Adipose tissue (tissue), 3 donors: Measurements from ENCODE around the gene IVNS1ABP. TPM values are rescaled to one million over a fixed set of nuclear protein-coding genes. Genes with fewer than 3 reads are reported as not detected.

Experiments used
- H3K27ac ChIP-seq: one replicate; pipeline ENCODE4 v1.5.1; 2013; ENCODE audit warnings: low read depth, low read length
- WGBS, 3 donors: extraction: QIAGEN DNeasy Blood & Tissue Kit; methylation state at CpG; one replicate each; pipeline ENCODE4 v1.1.7; 2013; 5-methylcytosine and 5-hydroxymethylcytosine counted together
- polyA plus RNA-seq, 3 donors: library from polyadenylated mRNA; stranded (reverse); fragments of 200-250 nt; gene quantifications; one replicate each; pipeline ENCODE4 v1.2.3, GENCODE V29; 2013
- donor health status: healthy with polysubstance abuse.
- donor health status: Bipolar disorder and iron deficiency.
- donor health status: healthy.

Gene IVNS1ABP
- polyA plus RNA-seq, 3 donors, result 24.3 to 41.6 (median 38.5) TPM

GRCh38 chr1:185309566-185309965 is 7.5 kb downstream of the IVNS1ABP start:
- no peak overlapping the region for H3K27ac ChIP-seq
- 13 to 24% (median 18%) methylated on average over 2 of the region's 2 CpGs for WGBS, 3 donors

GRCh38 chr1:185308126-185308525 is 8.9 kb downstream of the IVNS1ABP start:
- WGBS, 3 donors, result 91 to 93% (median 91%) methylated on average over 1 of the region's 1 CpG
- no peak overlapping the region for H3K27ac ChIP-seq

- WGBS, 3 donors, result 91 to 99% (median 97%) methylated on average over 3 of the region's 3 CpGs
- H3K27ac ChIP-seq, result no peak overlapping the region
These were observed 11.6 kb downstream of the IVNS1ABP start for GRCh38 chr1:185305419-185305818.

- no peak overlapping the region for H3K27ac ChIP-seq
- WGBS, 3 donors, result 89 to 94% (median 92%) methylated on average over 6 of the region's 6 CpGs
These were observed 16.9 kb downstream of the IVNS1ABP start for GRCh38 chr1:185300152-185300551.

GRCh38 chr1:185297982-185298381 is 19.1 kb downstream of the IVNS1ABP start:
- 94 to 98% (median 94%) methylated on average over 2 of the region's 2 CpGs for WGBS, 3 donors
- no peak overlapping the region for H3K27ac ChIP-seq

GRCh38 chr1:185295091-185295490 is 22.0 kb downstream of the IVNS1ABP start:
- no peak overlapping the region for H3K27ac ChIP-seq

GRCh38 chr1:185293967-185294542 is 23.0 kb downstream of the IVNS1ABP start:
- no peak overlapping the region for H3K27ac ChIP-seq
- 93 to 98% (median 93%) methylated on average over 1 of the region's 1 CpG for WGBS, 3 donors

- no peak overlapping the region for H3K27ac ChIP-seq
- WGBS, 3 donors, result 41 to 90% (median 49%) methylated on average over 5 of the region's 5 CpGs
These were observed 24.8 kb downstream of the IVNS1ABP start for GRCh38 chr1:185292237-185292636.

GRCh38 chr1:185291652-185292051 is 25.4 kb downstream of the IVNS1ABP start:
- 65 to 100% (median 83%) methylated on average over 1 of the region's 1 CpG for WGBS, 3 donors
- no peak overlapping the region for H3K27ac ChIP-seq

GRCh38 chr1:185291159-185291558 is 25.9 kb downstream of the IVNS1ABP start:
- 84 to 96% (median 91%) methylated on average over 1 of the region's 1 CpG for WGBS, 3 donors

GRCh38 chr1:185289880-185290279 is 27.2 kb downstream of the IVNS1ABP start:
- H3K27ac ChIP-seq, result no peak overlapping the region

More at GRCh38 chr1:185291159-185291558, 25.9 kb downstream of the IVNS1ABP start:
- H3K27ac ChIP-seq, result no peak overlapping the region

- 90 to 95% (median 93%) methylated on average over 3 of the region's 3 CpGs for WGBS, 3 donors
- H3K27ac ChIP-seq, result no peak overlapping the region
These were observed 28.6 kb downstream of the IVNS1ABP start for GRCh38 chr1:185288435-185288834.

- 90 to 92% (median 90%) methylated on average over 2 of the region's 2 CpGs for WGBS, 3 donors
- no peak overlapping the region for H3K27ac ChIP-seq
These were observed 29.6 kb downstream of the IVNS1ABP start for GRCh38 chr1:185287451-185287850.

GRCh38 chr1:185284533-185285276 is 32.3 kb downstream of the IVNS1ABP start:
- no peak overlapping the region for H3K27ac ChIP-seq
- WGBS, 3 donors, result 58 to 72% (median 70%) methylated on average over 2 of the region's 2 CpGs

GRCh38 chr1:185284116-185284515 is 32.9 kb downstream of the IVNS1ABP start:
- no peak overlapping the region for H3K27ac ChIP-seq
- 83 to 85% (median 84%) methylated on average over 2 of the region's 2 CpGs for WGBS, 3 donors

- no peak overlapping the region for H3K27ac ChIP-seq
- WGBS, 3 donors, result 61 to 76% (median 73%) methylated on average over 3 of the region's 3 CpGs
These were observed 35.8 kb downstream of the IVNS1ABP start for GRCh38 chr1:185281245-185281644.

- 95 to 98% (median 97%) methylated on average over 2 of the region's 2 CpGs for WGBS, 3 donors
- H3K27ac ChIP-seq, result no peak overlapping the region
These were observed 36.5 kb downstream of the IVNS1ABP start for GRCh38 chr1:185280589-185280988.

- H3K27ac ChIP-seq, result no peak overlapping the region
These were observed 37.5 kb downstream of the IVNS1ABP start for GRCh38 chr1:185279571-185279970.

- WGBS, 3 donors, result 91 to 94% (median 91%) methylated on average over 4 of the region's 4 CpGs
- H3K27ac ChIP-seq, result no peak overlapping the region
These were observed 45.1 kb downstream of the IVNS1ABP start for GRCh38 chr1:185271921-185272320.

- WGBS, 3 donors, result 77 to 89% (median 81%) methylated on average over 2 of the region's 2 CpGs
- no peak overlapping the region for H3K27ac ChIP-seq
These were observed 48.7 kb downstream of the IVNS1ABP start for GRCh38 chr1:185268352-185268751.
